ENCODE measurements around the gene MRGPRD. TPM values are rescaled to one million over a fixed set of nuclear protein-coding genes. Genes with fewer than 3 reads are reported as not detected.

Gene MRGPRD, protein sequence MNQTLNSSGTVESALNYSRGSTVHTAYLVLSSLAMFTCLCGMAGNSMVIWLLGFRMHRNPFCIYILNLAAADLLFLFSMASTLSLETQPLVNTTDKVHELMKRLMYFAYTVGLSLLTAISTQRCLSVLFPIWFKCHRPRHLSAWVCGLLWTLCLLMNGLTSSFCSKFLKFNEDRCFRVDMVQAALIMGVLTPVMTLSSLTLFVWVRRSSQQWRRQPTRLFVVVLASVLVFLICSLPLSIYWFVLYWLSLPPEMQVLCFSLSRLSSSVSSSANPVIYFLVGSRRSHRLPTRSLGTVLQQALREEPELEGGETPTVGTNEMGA
- total RNA-seq, result not detected in 2 replicates

GRCh38 chr11:68980776-68981065, at the start of gene MRGPRD:
MRGPRD (minus strand) TSS chr11:68980986; CDS start chr11:68980986, 0 bp downstream.
- DNase-seq (ENCODE audit: extremely low read depth, low read depth, low spot score), result no peak

DNA sequence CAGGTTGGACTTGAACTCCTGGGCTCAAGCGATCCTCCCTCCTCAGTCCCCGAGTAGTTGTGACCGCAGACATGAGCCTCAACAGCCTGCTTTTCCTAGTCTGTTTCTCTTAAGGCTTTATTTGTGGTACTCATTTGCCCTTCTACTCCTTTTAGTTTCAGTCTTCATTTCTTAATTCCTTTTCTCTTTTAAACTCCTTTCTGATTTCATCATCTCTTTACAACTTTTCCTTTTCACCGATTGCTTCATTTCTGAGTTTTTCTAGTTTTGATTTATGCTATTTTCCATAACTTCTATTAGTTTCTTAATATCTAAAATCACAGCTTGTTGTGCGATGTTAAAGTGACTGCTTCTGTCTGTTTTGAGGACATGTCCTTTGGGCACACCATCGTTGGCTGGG, 49.5 kb upstream of the MRGPRD start:
- DNase-seq (ENCODE audit: extremely low read depth, low read depth, low spot score), result no peak

GRCh38 chr11:69027704-69028372, 47.1 kb upstream of the MRGPRD start:
- DNase-seq (ENCODE audit: extremely low read depth, low read depth, low spot score), result no peak

DNA sequence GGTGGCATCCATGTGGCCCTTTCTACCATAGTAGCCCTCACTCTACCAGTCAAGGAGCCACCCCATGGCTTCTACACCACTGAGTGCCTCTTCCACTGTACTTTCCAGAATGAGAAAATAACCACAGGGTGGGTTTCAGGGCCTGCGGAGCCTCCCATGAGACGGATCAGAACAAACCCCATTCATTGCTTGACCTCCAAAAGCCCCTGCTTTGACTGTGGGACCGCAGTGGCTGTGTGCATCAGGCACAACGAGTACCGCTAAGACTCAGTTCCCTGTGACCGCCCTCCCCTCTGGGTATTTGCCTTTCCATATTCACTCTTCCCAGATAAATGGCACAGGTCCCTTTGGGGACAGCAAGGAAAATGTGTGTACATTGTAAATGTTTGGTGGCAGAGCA, 43.7 kb upstream of the MRGPRD start:
- no peak for DNase-seq (ENCODE audit: extremely low read depth, low read depth, low spot score)

DNA sequence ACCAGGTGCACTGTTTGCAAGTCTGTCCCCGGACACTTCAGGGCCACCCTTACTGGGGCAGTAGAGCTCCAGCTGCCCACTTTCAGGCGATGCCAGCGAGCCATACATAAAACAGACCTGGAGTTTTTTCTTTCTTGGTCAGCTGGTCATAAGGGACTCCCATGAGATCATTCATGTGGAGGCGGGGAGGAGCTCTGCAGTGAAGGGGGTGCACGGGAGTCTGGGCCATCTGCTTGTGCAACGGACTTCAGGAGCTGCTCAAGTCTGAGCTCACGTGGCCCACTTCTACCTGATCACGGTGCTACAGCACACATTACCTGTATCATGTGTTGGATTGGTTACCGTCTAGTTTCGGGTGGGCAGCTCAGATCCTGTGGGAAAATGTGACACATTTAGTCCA, 41.5 kb upstream of the MRGPRD start:
- DNase-seq (ENCODE audit: extremely low read depth, low read depth, low spot score), result no peak

DNA sequence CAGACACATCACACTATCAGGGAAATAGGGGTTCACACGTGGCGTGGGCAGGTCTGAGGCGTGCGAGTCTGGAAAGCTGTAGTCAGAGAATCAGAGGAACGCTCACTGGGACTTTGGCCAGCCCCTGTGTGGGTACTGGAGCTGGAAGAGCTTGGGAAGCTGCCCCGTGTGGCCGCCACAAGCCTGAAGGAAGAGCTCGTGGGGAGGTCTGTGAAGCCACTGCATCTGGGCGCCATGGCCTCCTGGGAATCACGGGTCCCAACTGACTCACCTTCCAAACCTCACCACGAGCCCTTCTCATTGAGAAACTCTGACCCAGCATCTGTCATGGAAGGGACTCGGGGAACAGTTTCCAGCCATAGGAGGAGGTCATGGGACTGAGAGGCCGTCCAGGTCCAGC, 38.1 kb upstream of the MRGPRD start:
- no peak for DNase-seq (ENCODE audit: extremely low read depth, low read depth, low spot score)

GRCh38 chr11:69017951-69018350, 37.2 kb upstream of the MRGPRD start:
- no peak for DNase-seq (ENCODE audit: extremely low read depth, low read depth, low spot score)

DNA sequence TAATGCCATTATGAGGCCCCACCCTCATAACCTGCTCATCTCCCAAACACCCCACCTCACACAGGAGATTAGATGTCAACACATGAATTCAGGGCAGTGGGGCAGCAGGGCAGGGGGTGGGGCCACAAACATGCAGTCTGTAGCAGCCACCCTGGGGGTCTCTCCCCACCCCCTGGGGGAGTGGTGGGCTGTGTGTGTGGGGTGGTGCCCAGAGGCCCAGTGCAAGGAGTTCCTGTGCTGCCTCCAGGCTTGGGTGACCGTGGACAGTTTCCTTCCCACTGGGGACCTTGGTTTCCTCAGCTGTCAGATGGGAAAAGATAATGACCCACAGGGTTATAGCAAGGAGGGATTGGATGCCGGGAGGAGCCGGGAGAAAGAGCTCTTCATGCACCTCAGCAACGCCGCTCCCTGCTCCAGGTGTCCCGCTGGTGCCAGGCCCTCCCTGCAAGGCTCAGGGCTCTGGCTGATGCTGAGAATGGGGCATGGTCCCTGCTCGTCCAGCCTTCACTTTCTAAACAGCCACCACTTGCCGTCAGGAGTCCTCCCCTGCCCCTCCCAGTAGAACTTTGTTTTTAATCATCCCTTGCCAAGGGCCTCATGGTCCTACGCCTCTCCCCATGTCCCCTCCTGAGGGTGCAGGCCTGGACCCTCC, 34.2 kb upstream of the MRGPRD start:
- no peak for DNase-seq (ENCODE audit: extremely low read depth, low read depth, low spot score)

- no peak for DNase-seq (ENCODE audit: extremely low read depth, low read depth, low spot score)
Measured at GRCh38 chr11:69014084-69014851, 33.5 kb upstream of the MRGPRD start.

DNA sequence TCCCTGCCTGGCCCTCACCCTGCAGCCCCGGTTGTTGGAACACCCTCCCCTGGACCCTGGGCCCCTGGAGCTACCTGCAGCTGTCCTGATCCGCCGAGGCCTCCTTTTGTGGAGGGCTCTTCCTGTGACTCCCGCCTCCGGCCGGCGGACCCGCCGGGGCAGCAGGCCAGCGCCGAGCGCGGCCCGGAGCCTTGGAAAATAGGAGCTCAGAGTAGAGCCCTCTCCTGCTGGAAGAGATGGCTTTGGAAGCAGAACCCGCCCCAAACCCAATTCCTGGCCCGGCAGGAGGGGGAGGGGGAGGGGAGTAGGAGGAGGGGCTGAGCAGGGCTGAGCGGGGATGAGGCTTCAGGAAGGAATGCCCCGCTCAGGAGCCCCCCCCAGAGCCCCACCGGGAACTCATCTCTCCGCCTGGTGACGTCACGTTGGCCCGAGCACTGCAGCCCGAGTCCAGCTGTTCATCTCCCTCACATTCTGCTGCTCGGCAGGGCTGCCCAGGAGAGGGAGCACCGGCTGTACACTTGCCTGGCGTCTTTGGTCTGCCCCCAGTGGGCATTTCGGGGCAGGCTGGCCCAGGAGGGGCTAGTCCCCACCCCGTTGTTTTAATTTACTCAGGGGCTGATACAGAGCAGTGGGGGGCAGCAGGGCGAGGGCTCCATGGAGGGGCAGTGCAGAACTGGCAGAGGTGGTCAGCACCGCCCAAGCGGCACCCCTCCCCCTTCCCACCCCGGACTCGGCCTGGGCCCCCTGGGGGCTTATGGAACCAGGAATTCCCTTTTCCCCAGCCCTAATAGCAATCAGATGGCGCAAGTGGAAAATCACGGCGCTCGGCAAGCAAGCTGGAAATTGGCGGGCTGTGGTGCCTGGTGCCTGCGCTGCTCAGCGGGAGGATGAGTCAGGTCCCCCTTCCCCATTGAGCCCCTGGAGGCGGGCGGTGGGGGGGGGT, 32.5 kb upstream of the MRGPRD start, which contains the start of gene MRGPRF:
TSS of gene MRGPRF (minus strand) at position 238 of the 943 bp plus-strand sequence. CDS start 3,345 bp downstream, outside the sequence.
- DNase-seq (ENCODE audit: extremely low read depth, low read depth, low spot score), result no peak

DNA sequence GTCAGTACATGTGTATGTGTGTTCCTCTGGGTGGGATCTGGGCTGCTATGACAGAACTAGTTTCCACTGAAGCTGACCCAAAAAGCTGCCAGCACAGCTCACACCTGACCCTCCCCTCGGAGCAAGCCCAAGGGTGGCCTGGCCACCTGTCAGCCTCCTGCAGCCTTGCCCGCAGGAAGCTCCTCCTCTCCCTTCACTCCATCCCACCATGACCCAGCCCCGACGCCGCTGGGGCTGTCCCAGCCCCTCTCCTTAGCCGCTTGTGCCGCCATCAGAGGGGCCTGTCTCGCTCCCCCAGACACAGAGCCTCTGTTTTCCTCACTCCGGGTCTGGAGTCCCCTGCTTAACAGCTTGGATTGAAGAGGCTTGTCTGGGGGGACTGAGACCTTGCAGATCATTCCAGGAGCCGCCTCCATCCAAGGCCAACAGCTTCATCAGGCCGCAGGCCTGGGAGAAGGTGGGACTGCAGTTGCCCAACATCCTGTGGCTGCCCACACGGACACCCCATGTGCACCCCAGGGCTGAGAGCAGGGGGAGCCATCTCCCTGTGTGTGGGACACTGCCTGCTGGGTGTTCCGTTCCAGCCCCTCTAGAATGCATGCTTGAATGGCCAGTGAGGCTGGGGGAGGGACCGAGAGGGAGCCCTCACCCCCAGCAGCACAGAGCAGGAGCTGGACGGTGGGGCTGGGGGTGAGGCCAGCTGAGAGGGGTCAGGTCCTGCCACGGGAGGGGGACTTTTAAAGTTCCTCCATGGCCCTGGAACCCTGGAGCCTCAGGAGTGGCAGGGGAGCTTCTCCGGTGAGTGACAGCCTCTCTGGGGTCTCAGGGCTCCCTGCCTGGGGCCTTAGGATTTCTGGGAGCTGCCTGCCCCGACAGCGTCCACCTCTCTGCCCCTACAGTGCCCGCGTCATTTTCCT, 31.6 kb upstream of the MRGPRD start:
- DNase-seq (ENCODE audit: extremely low read depth, low read depth, low spot score), result no peak

GRCh38 chr11:69011624-69012091, 30.9 kb upstream of the MRGPRD start:
- no peak for DNase-seq (ENCODE audit: extremely low read depth, low read depth, low spot score)

DNA sequence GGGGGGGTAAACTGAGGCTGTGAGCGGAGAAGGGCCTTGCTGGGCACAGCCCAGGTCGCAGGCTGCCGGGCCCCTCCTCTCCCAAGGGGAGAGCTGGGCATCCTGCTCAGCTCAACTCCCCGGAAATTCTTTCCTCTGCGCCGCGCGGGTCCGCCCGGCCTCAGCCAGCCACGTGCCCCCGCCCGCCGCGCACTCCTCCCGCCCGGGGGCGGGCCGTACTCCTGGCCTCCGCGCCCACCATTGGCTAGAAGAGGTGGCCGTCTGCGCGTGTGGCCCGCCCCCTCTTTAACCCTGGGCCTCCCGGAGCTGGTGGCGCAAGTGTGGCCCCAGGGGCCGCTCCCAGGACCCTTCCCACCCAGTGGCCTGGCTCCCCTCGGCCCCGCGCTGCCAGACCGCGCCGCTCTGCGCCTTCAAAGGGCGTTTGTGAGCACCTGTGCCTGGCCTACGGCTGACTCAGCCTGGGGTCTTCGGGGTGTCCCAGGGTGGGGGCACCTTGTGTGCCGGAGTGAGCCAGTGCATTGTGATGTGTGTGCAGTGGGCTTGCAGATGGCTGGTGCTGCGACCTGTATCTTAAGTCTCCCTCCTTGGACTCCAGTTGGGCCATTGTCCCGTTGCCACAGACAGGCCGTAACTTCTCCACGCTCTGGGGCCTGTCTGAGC, 30.3 kb upstream of the MRGPRD start:
- no peak for DNase-seq (ENCODE audit: extremely low read depth, low read depth, low spot score)

GRCh38 chr11:69010361-69010891, 29.6 kb upstream of the MRGPRD start:
- no peak for DNase-seq (ENCODE audit: extremely low read depth, low read depth, low spot score)

GRCh38 chr11:69009441-69010211, 28.8 kb upstream of the MRGPRD start:
- no peak for DNase-seq (ENCODE audit: extremely low read depth, low read depth, low spot score)

GRCh38 chr11:69008737-69009440, 28.1 kb upstream of the MRGPRD start:
- DNase-seq (ENCODE audit: extremely low read depth, low read depth, low spot score), result no peak

- DNase-seq (ENCODE audit: extremely low read depth, low read depth, low spot score), result no peak
Measured at GRCh38 chr11:69007975-69008381, 27.2 kb upstream of the MRGPRD start.
